PC-3 (cell line): ENCODE results near the gene AUTS2.

ENCODE experiments used
- EZH2 ChIP-seq: fragments of 300-600 bp; sonication (generic); IDR thresholded peaks from one replicate; pipeline ENCODE4 v1.6.1; 2017; ENCODE audit warnings: antibody characterized with exemption, mild to moderate bottlenecking, low read length; ENCODE audit not compliant: unreplicated experiment
- TF ChIP-seq, protein P1 (sequence below): fragments of 300-600 bp; sonication (generic); conservative IDR thresholded peaks from 2 replicates; pipeline ENCODE4 v1.5.1; 2017; ENCODE audit warnings: antibody characterized with exemption, low read depth, mild to moderate bottlenecking, low read length

DNA sequence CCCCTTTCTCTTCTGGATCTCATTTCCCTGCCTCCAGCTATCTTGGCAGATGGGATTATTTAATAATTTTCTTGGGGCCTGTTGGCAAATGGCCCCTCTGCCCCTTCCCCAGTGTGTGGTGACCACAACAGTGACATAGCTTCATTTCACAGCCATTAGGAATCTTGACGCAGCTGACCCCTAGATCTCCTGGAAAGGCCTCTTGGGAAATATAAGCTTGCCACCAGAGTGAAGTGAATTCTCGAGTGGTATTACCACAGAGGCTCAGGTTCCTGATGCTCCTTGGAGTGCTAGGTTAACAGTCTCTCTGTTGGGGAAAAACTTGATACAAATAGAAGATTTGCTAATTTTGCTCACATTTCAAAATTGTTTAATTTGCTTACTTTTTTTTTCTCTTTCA is 57.8 kb downstream of the AUTS2 start:
- TF ChIP-seq, protein P1, sequence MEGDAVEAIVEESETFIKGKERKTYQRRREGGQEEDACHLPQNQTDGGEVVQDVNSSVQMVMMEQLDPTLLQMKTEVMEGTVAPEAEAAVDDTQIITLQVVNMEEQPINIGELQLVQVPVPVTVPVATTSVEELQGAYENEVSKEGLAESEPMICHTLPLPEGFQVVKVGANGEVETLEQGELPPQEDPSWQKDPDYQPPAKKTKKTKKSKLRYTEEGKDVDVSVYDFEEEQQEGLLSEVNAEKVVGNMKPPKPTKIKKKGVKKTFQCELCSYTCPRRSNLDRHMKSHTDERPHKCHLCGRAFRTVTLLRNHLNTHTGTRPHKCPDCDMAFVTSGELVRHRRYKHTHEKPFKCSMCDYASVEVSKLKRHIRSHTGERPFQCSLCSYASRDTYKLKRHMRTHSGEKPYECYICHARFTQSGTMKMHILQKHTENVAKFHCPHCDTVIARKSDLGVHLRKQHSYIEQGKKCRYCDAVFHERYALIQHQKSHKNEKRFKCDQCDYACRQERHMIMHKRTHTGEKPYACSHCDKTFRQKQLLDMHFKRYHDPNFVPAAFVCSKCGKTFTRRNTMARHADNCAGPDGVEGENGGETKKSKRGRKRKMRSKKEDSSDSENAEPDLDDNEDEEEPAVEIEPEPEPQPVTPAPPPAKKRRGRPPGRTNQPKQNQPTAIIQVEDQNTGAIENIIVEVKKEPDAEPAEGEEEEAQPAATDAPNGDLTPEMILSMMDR = no peak
- no peak for TF ChIP-seq EZH2
